A549 (cell line): ENCODE measurements around the gene RPS6KA1.

Experiments
- BHLHE40 ChIP-seq: IDR thresholded peaks from 2 replicates; pipeline ENCODE4 v1.6.1; 2012; ENCODE audit warnings: low read depth, low read length, inconsistent platforms
- CEBPB ChIP-seq, 2 experiments: fragments of >200 bp in 1 of 2; sonication (Bioruptor Twin) in 1 of 2; formaldehyde crosslinking in 1 of 2; IDR thresholded peaks; 2 replicates each; pipeline ENCODE4 v1.6.1; 2012 to 2016
- CTCF ChIP-seq: fragments of >200 bp; sonication (Bioruptor Twin); formaldehyde crosslinking; IDR thresholded peaks from 3 replicates; pipeline ENCODE4 v1.5.1; 2016
- FOSB ChIP-seq: fragments of 250-450 bp; sonication (Bioruptor Pico); IDR thresholded peaks from 2 replicates; pipeline ENCODE4 v1.5.0; 2020; ENCODE audit warnings: mild to moderate bottlenecking, moderate library complexity
- JUN ChIP-seq, 2 experiments: fragments of >200 bp; sonication (Bioruptor Twin); formaldehyde crosslinking; IDR thresholded peaks; 2 replicates in 1 of 2; 3 replicates in 1 of 2; pipeline ENCODE4 v1.6.1; 2016 to 2017
- MAFK ChIP-seq: fragments of 450-650 bp; IDR thresholded peaks from 2 replicates; pipeline ENCODE4 v1.6.1; 2014; ENCODE audit not compliant: partially characterized antibody
- MAX ChIP-seq: IDR thresholded peaks from 2 replicates; pipeline ENCODE4 v1.6.1; 2012
- NPAS2 ChIP-seq: fragments of 250-450 bp; sonication (Bioruptor Pico); IDR thresholded peaks from 2 replicates; pipeline ENCODE4 v1.8.0; 2022; ENCODE audit warnings: mild to moderate bottlenecking, moderate library complexity, borderline replicate concordance
- PBX3 ChIP-seq: IDR thresholded peaks from 2 replicates; pipeline ENCODE4 v1.6.1; 2012
- POLR2A ChIP-seq: IDR thresholded peaks from 2 replicates; pipeline ENCODE4 v1.6.1; 2012; ENCODE audit warnings: mild to moderate bottlenecking, low read length
- POLR2AphosphoS2 ChIP-seq: conservative IDR thresholded peaks from 2 replicates; pipeline ENCODE4 v1.6.1; 2012; ENCODE audit warnings: low read length, improper control_type of control experiment, inconsistent platforms
- REST ChIP-seq: fragments of 200-600 bp; sonication (generic); IDR thresholded peaks from 2 replicates; pipeline ENCODE4 v1.6.1; 2016; ENCODE audit warnings: antibody characterized with exemption, mild to moderate bottlenecking, moderate library complexity
- RFX5 ChIP-seq: fragments of 450-650 bp; IDR thresholded peaks from 2 replicates; pipeline ENCODE4 v1.7.1; 2014; ENCODE audit warnings: antibody characterized with exemption, mild to moderate bottlenecking, moderate library complexity

- TF ChIP-seq CTCF (no peak), REST (no peak), POLR2A (no peak), RFX5 (no peak), BHLHE40 (no peak), MAFK (no peak), JUN (IDR thresholded peaks at IDR 0.05) (no peak), PBX3 (no peak), POLR2AphosphoS2 (no peak), CEBPB (IDR thresholded peaks at IDR 0.05) (no peak), MAX (no peak), NPAS2 (CRISPR knock-in tag) (no peak), FOSB (CRISPR knock-in tag) (no peak)
Observed at GRCh38 chr1:26526287-26526686, 3.3 kb upstream of the RPS6KA1 start.
